CD4-positive, alpha-beta T cell treated with Interleukin-6 at 100 ng/mL for 8 hours (primary cell): ENCODE results near the gene NR1I3.
A peak's percentile ranks its signal among the peaks of the same experiment; 100 is the strongest.
"Not testable (repeated sequence)": the region's sequence is repeated elsewhere in the genome, so short reads cannot be mapped to it uniquely, and the experiment has no call there.

Source experiments
- DNase-seq: peaks from one replicate; pipeline ENCODE4 v3.0.0-alpha.2; 2020; ENCODE audit warnings: mixed read lengths, low spot score

NR1I3 gene

GRCh38 chr1:161238039-161238473, at the start of gene NR1I3:
NR1I3 (minus strand) TSS chr1:161238203; CDS start chr1:161236565, 1,638 bp downstream.
- no peak for DNase-seq

GRCh38 chr1:161287482-161288054, 49.6 kb upstream of the NR1I3 start:
- DNase-seq: no peak

- DNase-seq: no peak
These were observed 47.5 kb upstream of the NR1I3 start for GRCh38 chr1:161285521-161285920.

- no peak for DNase-seq
These were observed 47.1 kb upstream of the NR1I3 start for GRCh38 chr1:161285113-161285512.

- no peak for DNase-seq
These were observed 45.0 kb upstream of the NR1I3 start for GRCh38 chr1:161282991-161283390.

- DNase-seq: no peak
These were observed 36.9 kb upstream of the NR1I3 start for GRCh38 chr1:161274874-161275273.

GRCh38 chr1:161273402-161273801, 35.4 kb upstream of the NR1I3 start:
- DNase-seq: no peak

GRCh38 chr1:161267321-161267720, 29.3 kb upstream of the NR1I3 start:
- DNase-seq: no peak

GRCh38 chr1:161266836-161267235, 28.8 kb upstream of the NR1I3 start:
- DNase-seq: no peak

GRCh38 chr1:161266202-161266601, 28.2 kb upstream of the NR1I3 start:
- DNase-seq: no peak

GRCh38 chr1:161265305-161265704, 27.3 kb upstream of the NR1I3 start:
- no peak for DNase-seq

- no peak for DNase-seq
These were observed 23.5 kb upstream of the NR1I3 start for GRCh38 chr1:161261261-161262235.

GRCh38 chr1:161260376-161261260, 22.6 kb upstream of the NR1I3 start:
- DNase-seq: no peak

GRCh38 chr1:161259765-161260164, 21.8 kb upstream of the NR1I3 start:
- no peak for DNase-seq

- no peak for DNase-seq
These were observed 21.3 kb upstream of the NR1I3 start for GRCh38 chr1:161259345-161259702.

GRCh38 chr1:161258439-161259344, 20.7 kb upstream of the NR1I3 start, which contains the start of gene PCP4L1:
PCP4L1 (plus strand) TSS chr1:161258745; CDS start chr1:161258975, 230 bp downstream.
- peak; percentile 14 for DNase-seq

- not testable (repeated sequence) for DNase-seq
These were observed 19.1 kb upstream of the NR1I3 start for GRCh38 chr1:161257109-161257508.

- DNase-seq: not testable (repeated sequence)
These were observed 18.0 kb upstream of the NR1I3 start for GRCh38 chr1:161255955-161256520.

- DNase-seq: not testable (repeated sequence)
These were observed 17.3 kb upstream of the NR1I3 start for GRCh38 chr1:161255302-161255701.

- no peak for DNase-seq
These were observed 13.6 kb upstream of the NR1I3 start for GRCh38 chr1:161251579-161251978.

- DNase-seq: no peak
These were observed 12.8 kb upstream of the NR1I3 start for GRCh38 chr1:161250829-161251228.
